ENCODE measurements around the gene TOMM40.

GRCh38 chr19:44903602-44904425 lies 12.8 kb downstream of the TOMM40 start:
- TF ChIP-seq CTCF (IDR thresholded peaks at IDR 0.05), result peak; percentile 89 to 100 (median 92)
- TF ChIP-seq POLR2A (IDR thresholded peaks at IDR 0.05), result no peak

Measured in body of pancreas (tissue), 4 donors.